ENCODE measurements around the gene RAB5B.
"Not testable (repeated sequence)": the region's sequence is repeated elsewhere in the genome, so short reads cannot be mapped to it uniquely, and the experiment has no call there.

RAB5B gene

GRCh38 chr12:56037161-56037560, 63.3 kb downstream of the RAB5B start:
- H3K4me3 ChIP-seq, result no peak overlapping the region; the same call in 1 of the 2 replicates
- no peaks in the 10 kb centered on the region for H3K9me3 ChIP-seq (ENCODE audit: low read depth, low read length)
- no peak overlapping the region for H3K9ac ChIP-seq (ENCODE audit: insufficient read length)
- no peaks in the 10 kb centered on the region for H3K36me3 ChIP-seq (ENCODE audit: insufficient read depth, low read length)
- no peak for TF ChIP-seq FOXP2 (optimal IDR thresholded peaks at IDR 0.05; ENCODE audit: control extremely low read depth, extremely low read length, insufficient read depth)
- TF ChIP-seq POLR2AphosphoS5 (IDR thresholded peaks at IDR 0.05; ENCODE audit: borderline replicate concordance, low read depth, low read length), result no peak
- TF ChIP-seq EZH2 (IDR thresholded peaks at IDR 0.05), result no peak
- DNase-seq (ENCODE audit: low read depth, low spot score), result no peak
- H3K27ac ChIP-seq, result peak overlapping the region; percentile 55

DNA sequence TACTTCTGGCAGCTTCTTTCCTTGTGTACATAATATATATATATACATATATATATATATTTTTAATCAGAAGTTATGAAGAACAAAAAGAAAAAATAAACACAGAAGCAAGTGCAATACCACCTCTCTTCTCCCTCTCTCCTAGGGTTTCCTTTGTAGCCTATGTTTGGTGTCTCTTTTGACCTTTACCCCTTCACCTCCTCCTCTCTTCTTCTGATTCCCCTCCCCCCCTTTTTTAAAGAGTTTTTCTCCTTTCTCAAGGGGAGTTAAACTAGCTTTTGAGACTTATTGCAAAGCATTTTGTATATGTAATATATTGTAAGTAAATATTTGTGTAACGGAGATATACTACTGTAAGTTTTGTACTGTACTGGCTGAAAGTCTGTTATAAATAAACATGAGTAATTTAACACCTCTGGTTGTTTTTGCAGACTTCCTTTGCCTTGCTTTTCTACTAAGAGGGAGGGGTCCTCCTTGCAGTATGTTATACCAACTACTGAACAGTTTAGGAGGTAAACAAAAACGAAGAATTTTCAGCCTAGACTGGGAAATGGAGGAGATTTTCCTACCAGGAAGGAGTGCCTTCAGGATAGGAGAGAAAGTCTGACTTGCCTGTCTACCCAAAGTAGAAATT, 64.3 kb downstream of the RAB5B start:
- H3K36me3 ChIP-seq (ENCODE audit: insufficient read depth, low read length), result peaks cover 7% of the 10 kb centered on the region
- DNase-seq (ENCODE audit: low read depth, low spot score), result no peak
- TF ChIP-seq FOXP2 (optimal IDR thresholded peaks at IDR 0.05; ENCODE audit: control extremely low read depth, extremely low read length, insufficient read depth) (no peak), POLR2AphosphoS5 (IDR thresholded peaks at IDR 0.05; ENCODE audit: borderline replicate concordance, low read depth, low read length) (no peak), EZH2 (IDR thresholded peaks at IDR 0.05) (no peak)
- peak overlapping the region; percentile 52 for H3K9ac ChIP-seq (ENCODE audit: insufficient read length)
- peak overlapping the region; percentile 73; the same call in 1 of the 2 replicates for H3K27ac ChIP-seq
- H3K9me3 ChIP-seq (ENCODE audit: low read depth, low read length), result no peaks in the 10 kb centered on the region
- peak overlapping the region; percentile 37; the same call in 1 of the 2 replicates for H3K4me3 ChIP-seq

GRCh38 chr12:56040151-56040550, 66.3 kb downstream of the RAB5B start:
- H3K4me3 ChIP-seq, result no peak overlapping the region
- no peaks in the 10 kb centered on the region for H3K9me3 ChIP-seq (ENCODE audit: low read depth, low read length)
- TF ChIP-seq POLR2AphosphoS5 (IDR thresholded peaks at IDR 0.05; ENCODE audit: borderline replicate concordance, low read depth, low read length), result no peak
- no peak for TF ChIP-seq FOXP2 (optimal IDR thresholded peaks at IDR 0.05; ENCODE audit: control extremely low read depth, extremely low read length, insufficient read depth)
- no peak for TF ChIP-seq EZH2 (IDR thresholded peaks at IDR 0.05)
- H3K27ac ChIP-seq, result no peak overlapping the region
- no peak for DNase-seq (ENCODE audit: low read depth, low spot score)
- H3K36me3 ChIP-seq (ENCODE audit: insufficient read depth, low read length), result peaks cover 26% of the 10 kb centered on the region
- no peak overlapping the region for H3K9ac ChIP-seq (ENCODE audit: insufficient read length)

DNA sequence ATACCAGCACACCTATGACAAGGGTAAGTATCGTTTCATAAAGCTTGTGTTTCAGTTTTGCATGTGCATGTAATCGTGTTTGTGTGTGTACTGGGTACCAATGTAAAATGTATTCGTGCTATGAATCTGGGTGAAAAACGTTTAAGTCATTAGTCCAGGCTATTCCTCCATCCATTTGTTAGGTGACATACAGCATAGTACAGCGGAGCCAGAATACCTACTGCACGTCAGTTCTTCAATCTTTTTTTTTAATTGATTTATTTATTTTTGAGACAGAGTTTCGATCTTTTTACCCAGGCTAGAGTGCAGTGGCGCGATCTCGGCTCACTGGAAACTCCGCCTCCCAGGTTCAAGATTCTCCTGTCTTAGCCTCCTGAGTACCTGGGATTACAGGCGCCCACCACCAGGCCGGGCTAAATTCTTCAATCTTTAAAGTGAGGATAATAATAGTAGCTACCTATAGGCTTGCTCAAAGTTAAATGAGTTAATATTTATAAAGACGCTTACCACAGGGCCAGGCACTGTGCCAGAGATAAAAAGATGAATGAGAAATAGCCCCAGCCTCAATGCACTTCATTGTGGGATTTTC, 67.2 kb downstream of the RAB5B start:
- Histone ChIP-seq H3K36me3 (ENCODE audit: insufficient read depth, low read length) (peaks cover 33% of the 10 kb centered on the region), H3K4me3 (peak overlapping the region; percentile 97), H3K27ac (peak overlapping the region; percentile 83), H3K9me3 (ENCODE audit: low read depth, low read length) (no peaks in the 10 kb centered on the region), H3K9ac (ENCODE audit: insufficient read length) (peak overlapping the region; percentile 80)
- TF ChIP-seq EZH2 (IDR thresholded peaks at IDR 0.05), result no peak
- no peak for TF ChIP-seq FOXP2 (optimal IDR thresholded peaks at IDR 0.05; ENCODE audit: control extremely low read depth, extremely low read length, insufficient read depth)
- no peak for TF ChIP-seq POLR2AphosphoS5 (IDR thresholded peaks at IDR 0.05; ENCODE audit: borderline replicate concordance, low read depth, low read length)
- no peak for DNase-seq (ENCODE audit: low read depth, low spot score)

DNA sequence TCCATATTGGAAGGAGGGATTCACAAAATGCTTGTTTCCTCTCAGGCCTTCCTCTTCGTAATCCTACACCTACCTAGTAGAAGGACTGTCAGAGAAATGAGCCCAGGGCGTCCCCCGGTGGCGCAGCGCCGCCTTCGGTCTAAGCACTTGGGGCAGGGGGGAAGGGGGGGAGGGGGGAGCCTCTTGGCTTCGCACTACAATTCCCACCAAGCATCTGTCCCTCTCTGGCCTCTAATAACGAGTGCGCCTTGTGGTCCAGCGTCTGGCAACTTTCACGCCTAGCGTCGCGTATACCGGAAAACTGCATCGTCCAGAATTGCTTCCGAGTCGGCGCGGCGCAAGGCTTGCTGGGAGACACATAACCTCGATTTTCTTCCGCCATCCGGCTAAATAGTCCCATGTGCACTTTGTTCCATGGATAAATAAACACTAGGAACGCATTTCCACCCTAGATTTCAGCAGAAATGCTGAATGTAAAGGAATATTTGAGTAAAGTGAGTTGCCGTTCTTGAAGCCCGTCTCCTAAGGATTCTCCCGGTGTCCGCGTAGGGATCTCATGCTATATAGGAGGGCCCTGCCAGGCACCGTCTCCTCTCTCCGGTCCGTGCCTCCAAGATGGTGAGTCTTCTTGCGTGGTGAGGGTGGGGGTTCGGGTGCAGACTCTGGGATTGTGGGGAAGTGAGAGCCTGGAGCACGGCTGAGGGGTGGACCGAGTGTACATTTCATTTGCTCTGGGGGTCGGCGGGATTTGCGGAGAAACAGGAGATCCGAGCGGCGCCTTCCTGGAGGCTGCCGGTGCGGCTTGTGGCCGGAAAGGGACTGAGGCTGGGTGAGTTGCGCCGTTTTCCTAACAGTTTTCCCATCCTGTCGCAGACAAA, 67.9 kb downstream of the RAB5B start, which contains the start of gene RPS26:
RPS26 (plus strand) TSS at position 367 of the 878 bp plus-strand sequence; CDS start at position 616, 249 bp downstream.
- H3K36me3 ChIP-seq (ENCODE audit: insufficient read depth, low read length), result peaks cover 33% of the 10 kb centered on the region
- no peaks in the 10 kb centered on the region for H3K9me3 ChIP-seq (ENCODE audit: low read depth, low read length)
- TF ChIP-seq POLR2AphosphoS5 (IDR thresholded peaks at IDR 0.05; ENCODE audit: borderline replicate concordance, low read depth, low read length) (peak; percentile 99), EZH2 (IDR thresholded peaks at IDR 0.05) (no peak), FOXP2 (optimal IDR thresholded peaks at IDR 0.05; ENCODE audit: control extremely low read depth, extremely low read length, insufficient read depth) (peak; percentile 91)

DNA sequence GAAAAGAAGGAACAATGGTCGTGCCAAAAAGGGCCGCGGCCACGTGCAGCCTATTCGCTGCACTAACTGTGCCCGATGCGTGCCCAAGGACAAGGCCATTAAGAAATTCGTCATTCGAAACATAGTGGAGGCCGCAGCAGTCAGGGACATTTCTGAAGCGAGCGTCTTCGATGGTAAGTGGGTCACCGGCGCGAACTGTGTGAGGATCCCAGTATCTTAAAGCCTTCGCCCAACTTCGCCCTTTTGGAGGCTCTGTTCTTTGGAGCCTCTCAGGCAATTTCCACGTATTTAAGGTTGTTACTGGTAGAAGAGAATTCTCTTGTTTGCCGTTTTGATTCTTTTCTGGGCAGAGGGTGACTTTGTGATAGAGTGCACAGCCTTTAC, 68.5 kb downstream of the RAB5B start:
- peak overlapping the region; percentile 97 for H3K4me3 ChIP-seq
- H3K36me3 ChIP-seq (ENCODE audit: insufficient read depth, low read length), result peaks cover 33% of the 10 kb centered on the region
- H3K9me3 ChIP-seq (ENCODE audit: low read depth, low read length); DNase-seq (ENCODE audit: low read depth, low spot score): not testable (repeated sequence)
- peak overlapping the region; percentile 99; the same call in 1 of the 2 replicates for H3K27ac ChIP-seq
- H3K9ac ChIP-seq (ENCODE audit: insufficient read length), result peak overlapping the region; percentile 99

More for the DNA sequence above, 67.9 kb downstream of the RAB5B start, which contains the start of gene RPS26:
- Histone ChIP-seq H3K4me3 (peak within 1 kb of the TSS; percentile 97), H3K9ac (ENCODE audit: insufficient read length) (peak within 1 kb of the TSS; percentile 99), H3K27ac (peak within 1 kb of the TSS; percentile 99)
- peak; percentile 98 for DNase-seq (ENCODE audit: low read depth, low spot score)

GRCh38 chr12:56042843-56043242, 69.0 kb downstream of the RAB5B start:
- Histone ChIP-seq H3K4me3 (peak overlapping the region; percentile 97), H3K36me3 (ENCODE audit: insufficient read depth, low read length) (peaks cover 33% of the 10 kb centered on the region), H3K9me3 (ENCODE audit: low read depth, low read length) (no peaks in the 10 kb centered on the region), H3K9ac (ENCODE audit: insufficient read length) (peak overlapping the region; percentile 99), H3K27ac (0 out of 2 replicates have a peak overlapping the region, but pooled peaks have one; percentile 32)
- no peak for TF ChIP-seq EZH2 (IDR thresholded peaks at IDR 0.05)
- TF ChIP-seq POLR2AphosphoS5 (IDR thresholded peaks at IDR 0.05; ENCODE audit: borderline replicate concordance, low read depth, low read length), result no peak
- TF ChIP-seq FOXP2 (optimal IDR thresholded peaks at IDR 0.05; ENCODE audit: control extremely low read depth, extremely low read length, insufficient read depth), result no peak
- DNase-seq (ENCODE audit: low read depth, low spot score), result no peak
